ENCODE data around the gene HOXB9.

HOXB9 gene

DNA sequence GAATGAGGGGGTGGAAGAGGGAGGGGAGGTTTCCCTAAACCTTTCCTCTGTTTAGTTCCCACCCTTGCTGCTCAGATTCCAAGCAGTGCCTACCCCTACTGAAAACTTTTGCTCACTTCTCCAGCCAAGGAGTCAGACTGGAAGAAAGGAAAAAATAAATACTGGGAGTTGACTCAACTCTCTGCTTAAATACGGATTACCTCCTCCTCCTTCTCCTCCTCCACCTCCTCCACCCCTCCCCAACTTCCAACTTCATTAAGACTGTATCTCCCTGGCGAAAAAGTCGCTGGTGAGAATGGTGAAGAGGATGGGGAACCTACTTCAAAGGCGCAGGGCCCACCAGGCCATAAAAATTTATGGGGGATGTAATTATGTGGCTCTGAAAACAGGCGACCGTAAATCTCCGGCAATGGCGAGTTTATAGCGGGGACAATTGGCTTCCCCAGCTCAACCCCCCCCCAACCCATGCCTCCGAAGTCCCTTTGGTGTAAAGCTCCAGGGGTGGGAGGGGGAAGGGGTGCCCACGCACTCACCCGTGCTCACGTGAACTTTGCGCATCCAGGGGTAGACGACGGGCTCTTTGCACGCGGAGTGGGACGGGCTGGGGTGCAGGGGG lies 48.7 kb downstream of the HOXB9 start:
- no peak for FAIRE-seq
- DNase-seq (ENCODE audit: insufficient read length, low spot score) = no peak
- no peak for TF ChIP-seq POLR2A (IDR thresholded peaks at IDR 0.05; ENCODE audit: low read depth, low read length)

GRCh38 chr17:48576479-48577309 lies 49.5 kb downstream of the HOXB9 start:
- no peak for FAIRE-seq
- DNase-seq (ENCODE audit: insufficient read length, low spot score) = no peak
- TF ChIP-seq POLR2A (IDR thresholded peaks at IDR 0.05; ENCODE audit: low read depth, low read length) = no peak

DNA sequence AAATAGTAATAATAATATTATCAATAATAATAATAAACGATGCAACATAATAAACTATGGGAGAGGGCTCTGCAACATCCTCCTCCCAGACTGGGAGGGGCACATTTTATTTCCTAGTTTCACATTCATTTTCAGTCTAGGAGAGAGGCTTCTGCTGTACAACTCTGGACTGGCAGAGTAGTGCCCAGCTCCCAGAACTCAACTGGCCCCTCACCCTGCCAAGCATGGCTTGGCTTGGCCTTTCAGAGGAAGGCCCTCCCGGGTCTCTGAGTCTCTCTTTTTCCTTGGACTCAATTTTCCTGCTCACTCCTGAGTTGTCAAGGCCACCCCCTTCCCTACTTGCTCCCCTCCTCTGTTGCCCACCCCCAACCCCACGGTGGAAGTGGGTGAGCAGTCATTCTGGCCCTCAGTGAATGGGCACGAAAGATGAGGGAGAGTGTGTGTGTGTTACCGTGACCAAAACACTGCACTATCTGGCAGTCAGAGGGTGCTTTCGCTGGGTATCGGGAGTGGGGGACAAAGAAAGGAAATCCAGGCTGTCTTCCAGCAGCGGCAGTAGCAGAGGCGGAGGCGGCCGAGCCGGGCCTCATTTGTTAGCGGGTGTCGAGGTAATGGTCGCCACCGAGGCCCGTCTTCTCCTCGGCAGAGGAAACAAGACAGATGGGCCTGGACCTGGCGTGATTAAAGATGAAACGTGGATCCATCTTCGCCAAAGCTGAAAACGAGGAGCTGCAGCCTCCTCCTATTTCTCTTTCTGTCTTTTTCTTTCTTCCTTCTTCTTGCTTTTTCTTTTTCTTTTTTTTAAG lies 50.3 kb downstream of the HOXB9 start:
- no peak for TF ChIP-seq POLR2A (IDR thresholded peaks at IDR 0.05; ENCODE audit: low read depth, low read length)
- DNase-seq (ENCODE audit: insufficient read length, low spot score) (no peak), FAIRE-seq (no peak)

GRCh38 chr17:48575066-48575582 lies 51.0 kb downstream of the HOXB9 start:
- FAIRE-seq (no peak), DNase-seq (ENCODE audit: insufficient read length, low spot score) (no peak)
- TF ChIP-seq POLR2A (IDR thresholded peaks at IDR 0.05; ENCODE audit: low read depth, low read length) = no peak

DNA sequence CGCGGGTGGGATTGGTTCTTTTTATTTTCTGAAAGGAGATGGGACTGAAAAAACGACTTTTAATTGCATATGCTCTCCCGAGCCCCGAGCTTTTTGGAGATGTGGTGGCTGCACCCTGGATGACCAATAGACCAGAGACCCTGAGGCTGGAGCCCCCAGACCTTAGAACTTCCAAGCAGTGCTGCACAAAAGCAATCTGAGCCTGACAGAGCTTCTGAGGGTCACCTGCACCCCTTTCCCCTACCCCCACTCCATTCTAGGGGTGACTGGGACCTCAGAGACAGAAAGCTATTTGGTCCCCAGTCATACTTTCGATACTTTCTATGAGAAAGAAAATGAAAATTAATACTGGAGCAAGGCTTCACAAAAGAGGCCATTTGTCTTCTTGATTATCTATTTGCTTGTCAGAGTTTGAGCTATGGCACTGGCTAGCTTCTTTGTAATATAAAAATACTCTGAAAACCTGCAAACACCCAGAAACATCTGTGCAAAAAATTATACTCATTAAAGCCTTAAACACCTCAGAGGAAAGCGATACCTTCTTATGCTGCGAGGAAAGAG lies 51.6 kb downstream of the HOXB9 start:
- no peak for DNase-seq (ENCODE audit: insufficient read length, low spot score)

GRCh38 chr17:48571826-48572417 lies 54.2 kb downstream of the HOXB9 start:
- DNase-seq (ENCODE audit: insufficient read length, low spot score) (no peak), FAIRE-seq (no peak)
- TF ChIP-seq POLR2A (IDR thresholded peaks at IDR 0.05; ENCODE audit: low read depth, low read length) = no peak

More for the DNA sequence above, 51.6 kb downstream of the HOXB9 start:
- no peak for FAIRE-seq
- TF ChIP-seq POLR2A (IDR thresholded peaks at IDR 0.05; ENCODE audit: low read depth, low read length) = no peak

All from H54 (cell line).